ENCODE data around the gene MPI. TPM values are rescaled to one million over a fixed set of nuclear protein-coding genes. Genes with fewer than 3 reads are reported as not detected.

The MPI gene
- total RNA-seq, 3 donors from 2014 or later (not counting 1 experiment from before 2014, with no cell fraction given): 15.7 to 20.4 (median 18.8) TPM

GRCh38 chr15:74842581-74843444 is 47.0 kb upstream of the MPI start, which contains the start of gene ULK3:
Gene ULK3, minus strand, starts transcription at chr15:74843156. Its CDS starts 51 bp downstream, at chr15:74843105.
- Histone ChIP-seq H3K4me3 (ENCODE audit: low read length) (peak within 1 kb of the TSS; percentile 90), H3K9me3 (ENCODE audit: control insufficient read depth, insufficient read depth, low read length) (no peaks in the 10 kb centered on the region), H3K36me3 (ENCODE audit: control insufficient read depth, insufficient read depth, low read length) (peaks cover 14% of the 10 kb centered on the region), H3K27me3 (ENCODE audit: control insufficient read depth, insufficient read depth, low read length) (no peaks in the 10 kb centered on the region), H3K4me1 (ENCODE audit: control insufficient read depth, insufficient read depth, low read length) (peaks cover 48% of the 10 kb centered on the region), H3K27ac (ENCODE audit: low read length) (peak within 1 kb of the TSS; percentile 80)
- Mint-ChIP-seq H3K9me3 (no peaks in the 10 kb centered on the region), H3K4me1 (peaks cover 18 to 49% of the 10 kb centered on the region in 2 donors), H3K4me3 (peak within 1 kb of the TSS; percentile 91), H3K27me3 (ENCODE audit: low read depth in 2 of 2) (no peaks in the 10 kb centered on the region), H3K36me3 (peaks cover 5% of the 10 kb centered on the region), H3K27ac (peak within 1 kb of the TSS; percentile 91)
- ATAC-seq (peak; percentile 92 to 98 (median 93)), DNase-seq (peak; percentile 93 to 95)
- intact Hi-C loops (cut with micrococcal nuclease): loop anchor here (5.0 to 10.0 kb wide), 3 partner anchors 56 to 362 kb away; partner anchors contain the start of genes C15orf39 and FAM219B
- peak; percentile 70 for TF ChIP-seq CTCF (IDR thresholded peaks at IDR 0.05)
- WGBS (ENCODE audit: insufficient coverage): under 1% methylated on average over 84 of the region's 84 CpGs

- Histone ChIP-seq H3K27ac (ENCODE audit: low read length) (peak overlapping the region; percentile 80), H3K9me3 (ENCODE audit: control insufficient read depth, insufficient read depth, low read length) (no peaks in the 10 kb centered on the region), H3K27me3 (ENCODE audit: control insufficient read depth, insufficient read depth, low read length) (no peaks in the 10 kb centered on the region), H3K36me3 (ENCODE audit: control insufficient read depth, insufficient read depth, low read length) (peaks cover 20% of the 10 kb centered on the region), H3K4me3 (ENCODE audit: low read length) (peak overlapping the region; percentile 40), H3K4me1 (ENCODE audit: control insufficient read depth, insufficient read depth, low read length) (peaks cover 48% of the 10 kb centered on the region)
- H3K27me3 Mint-ChIP-seq (ENCODE audit: low read depth in 2 of 2): no peaks in the 10 kb centered on the region
- no peaks in the 10 kb centered on the region for H3K9me3 Mint-ChIP-seq
- peak overlapping the region; percentile 91 for H3K27ac Mint-ChIP-seq
- WGBS (ENCODE audit: insufficient coverage): 23% methylated on average over 17 of the region's 18 CpGs
- intact Hi-C loops (cut with micrococcal nuclease): loop anchor here (5.0 to 10.0 kb wide), 3 partner anchors 56 to 361 kb away; partner anchors contain the start of genes C15orf39 and FAM219B
- H3K4me3 Mint-ChIP-seq: peak overlapping the region; percentile 91
- no peak for TF ChIP-seq CTCF (IDR thresholded peaks at IDR 0.05)
- DNase-seq (no peak), ATAC-seq (no peak)
- peaks cover 11% of the 10 kb centered on the region for H3K36me3 Mint-ChIP-seq
- H3K4me1 Mint-ChIP-seq: peaks cover 18 to 49% of the 10 kb centered on the region in 2 donors
Observed at GRCh38 chr15:74843445-74843828, 46.4 kb upstream of the MPI start.

GRCh38 chr15:74843891-74844299 is 45.9 kb upstream of the MPI start:
- Mint-ChIP-seq H3K27ac (peak overlapping the region; percentile 91), H3K4me1 (peaks cover 18 to 49% of the 10 kb centered on the region in 2 donors), H3K9me3 (no peaks in the 10 kb centered on the region), H3K4me3 (peak overlapping the region; percentile 74), H3K27me3 (ENCODE audit: low read depth in 2 of 2) (no peaks in the 10 kb centered on the region), H3K36me3 (peaks cover 15% of the 10 kb centered on the region)
- Histone ChIP-seq H3K27ac (ENCODE audit: low read length) (peak overlapping the region; percentile 80), H3K36me3 (ENCODE audit: control insufficient read depth, insufficient read depth, low read length) (peaks cover 25% of the 10 kb centered on the region), H3K27me3 (ENCODE audit: control insufficient read depth, insufficient read depth, low read length) (no peaks in the 10 kb centered on the region), H3K4me3 (ENCODE audit: low read length) (peak overlapping the region; percentile 40), H3K9me3 (ENCODE audit: control insufficient read depth, insufficient read depth, low read length) (no peaks in the 10 kb centered on the region), H3K4me1 (ENCODE audit: control insufficient read depth, insufficient read depth, low read length) (peaks cover 48% of the 10 kb centered on the region)
- 51% methylated on average over 7 of the region's 12 CpGs for WGBS (ENCODE audit: insufficient coverage)
- ATAC-seq (no peak), DNase-seq (peak in 1 of 2 donors; percentile 26)
- intact Hi-C loops (cut with micrococcal nuclease): loop anchor here (2.0 to 10.0 kb wide), 5 partner anchors 15 to 361 kb away; partner anchors contain the start of genes C15orf39, FAM219B and SCAMP2
- TF ChIP-seq CTCF (IDR thresholded peaks at IDR 0.05): no peak

Measured in natural killer cell (primary cell).